Right renal cortex interstitium (tissue), 3 donors: ENCODE results near the gene OLFM1. TPM values are rescaled to one million over a fixed set of nuclear protein-coding genes. Genes with fewer than 3 reads are reported as not detected.

Source experiments
- DNase-seq, 3 donors: peaks; one replicate each; pipeline ENCODE4 v3.0.0-alpha.2; 2013; ENCODE audit warnings: low read depth in 3 of 3, low spot score in 2 of 3
- polyA plus RNA-seq, 3 donors: library from polyadenylated mRNA; unstranded; fragments of 120-200 nt; gene quantifications; one replicate each; pipeline ENCODE4 v1.2.1, GENCODE V29; 2013; ENCODE audit not compliant: insufficient read length in 3 of 3

The OLFM1 gene
- polyA plus RNA-seq, 3 donors: 3.2 to 5.7 (median 3.6) TPM

DNA sequence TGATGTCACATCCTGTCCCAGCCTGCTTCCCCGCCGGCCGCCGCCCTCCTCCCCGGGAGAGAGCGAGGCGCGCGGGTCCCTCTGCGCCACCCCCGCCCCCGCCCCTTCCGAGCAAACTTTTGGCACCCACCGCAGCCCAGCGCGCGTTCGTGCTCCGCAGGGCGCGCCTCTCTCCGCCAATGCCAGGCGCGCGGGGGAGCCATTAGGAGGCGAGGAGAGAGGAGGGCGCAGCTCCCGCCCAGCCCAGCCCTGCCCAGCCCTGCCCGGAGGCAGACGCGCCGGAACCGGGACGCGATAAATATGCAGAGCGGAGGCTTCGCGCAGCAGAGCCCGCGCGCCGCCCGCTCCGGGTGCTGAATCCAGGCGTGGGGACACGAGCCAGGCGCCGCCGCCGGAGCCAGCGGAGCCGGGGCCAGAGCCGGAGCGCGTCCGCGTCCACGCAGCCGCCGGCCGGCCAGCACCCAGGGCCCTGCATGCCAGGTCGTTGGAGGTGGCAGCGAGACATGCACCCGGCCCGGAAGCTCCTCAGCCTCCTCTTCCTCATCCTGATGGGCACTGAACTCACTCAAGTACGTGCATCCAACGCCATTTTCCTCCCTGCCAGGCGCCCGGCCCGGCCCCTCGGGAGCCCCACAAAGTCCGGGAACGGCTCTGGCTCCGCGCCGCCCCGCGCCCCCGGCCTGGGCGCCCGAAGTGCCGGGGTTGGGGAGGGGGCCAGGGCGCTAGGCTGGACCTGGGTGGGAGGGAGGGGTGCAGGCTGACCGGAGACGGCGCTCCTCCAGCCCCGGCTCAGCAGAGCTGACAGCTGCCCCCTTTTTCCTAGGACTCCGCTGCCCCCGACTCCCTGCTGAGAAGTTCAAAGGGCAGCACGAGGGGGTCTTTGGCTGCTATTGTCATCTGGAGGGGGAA is 12.0 kb upstream of the OLFM1 start:
- no peak for DNase-seq

DNA sequence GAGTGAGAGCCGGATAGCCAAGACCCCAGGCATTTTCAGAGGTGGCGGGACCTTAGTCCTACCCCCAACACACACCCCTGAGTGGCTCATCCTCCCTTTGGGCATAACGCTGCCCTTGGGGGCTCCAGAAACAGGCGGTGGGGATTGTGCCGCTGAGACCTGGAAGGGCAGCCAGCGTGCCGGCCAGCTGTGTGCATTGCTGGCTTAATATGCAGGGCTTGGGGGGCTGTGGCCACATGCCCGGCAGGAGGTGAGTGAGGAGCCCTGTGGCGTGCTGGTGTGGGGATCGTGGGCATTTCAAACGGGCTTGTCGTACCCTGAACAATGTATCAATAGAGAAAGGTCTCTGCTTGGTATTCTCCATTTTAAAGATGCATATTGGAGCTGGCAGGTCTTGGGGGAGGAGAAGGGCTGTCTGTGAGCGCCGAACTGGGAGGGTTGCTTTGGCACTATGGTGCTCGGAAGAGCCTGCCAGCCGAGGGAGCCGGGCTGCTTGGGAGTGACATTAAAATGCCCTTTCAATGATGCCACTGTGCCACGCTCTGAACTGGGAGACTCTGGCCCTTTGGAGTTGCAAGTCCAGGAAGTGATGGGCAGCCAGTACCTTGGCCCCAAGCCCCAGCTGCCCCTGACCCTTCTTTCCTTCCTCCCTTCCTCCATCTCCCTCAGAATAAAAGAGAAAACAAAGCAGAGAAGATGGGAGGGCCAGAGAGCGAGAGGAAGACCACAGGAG is 11.2 kb upstream of the OLFM1 start:
- DNase-seq: no peak

DNA sequence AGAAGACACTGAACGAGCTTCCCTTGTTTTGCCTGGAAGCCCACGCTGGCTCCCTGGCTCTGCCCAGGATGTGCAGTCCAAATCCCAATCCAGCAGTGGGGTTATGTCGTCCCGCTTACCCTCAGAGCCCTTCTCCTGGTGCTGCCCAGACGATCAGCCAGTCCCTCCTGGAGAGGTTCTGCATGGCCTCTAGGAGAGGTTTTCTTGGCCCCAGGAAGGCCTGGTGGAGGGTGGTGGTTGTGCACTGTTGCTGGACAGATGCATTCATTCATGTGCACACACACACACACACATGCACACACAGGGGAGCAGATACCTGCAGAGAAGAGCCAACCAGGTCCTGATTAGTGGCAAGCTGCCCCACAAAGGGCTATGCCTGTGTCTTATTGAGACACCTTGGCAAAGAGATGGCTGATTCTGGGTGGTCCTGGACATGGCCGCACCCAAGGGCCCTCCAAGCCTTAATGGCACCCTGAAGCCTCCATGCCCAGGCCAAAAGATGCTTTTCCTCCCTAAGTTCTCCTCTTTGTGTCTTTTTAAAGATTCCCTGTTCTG is 10.5 kb upstream of the OLFM1 start:
- no peak for DNase-seq

DNA sequence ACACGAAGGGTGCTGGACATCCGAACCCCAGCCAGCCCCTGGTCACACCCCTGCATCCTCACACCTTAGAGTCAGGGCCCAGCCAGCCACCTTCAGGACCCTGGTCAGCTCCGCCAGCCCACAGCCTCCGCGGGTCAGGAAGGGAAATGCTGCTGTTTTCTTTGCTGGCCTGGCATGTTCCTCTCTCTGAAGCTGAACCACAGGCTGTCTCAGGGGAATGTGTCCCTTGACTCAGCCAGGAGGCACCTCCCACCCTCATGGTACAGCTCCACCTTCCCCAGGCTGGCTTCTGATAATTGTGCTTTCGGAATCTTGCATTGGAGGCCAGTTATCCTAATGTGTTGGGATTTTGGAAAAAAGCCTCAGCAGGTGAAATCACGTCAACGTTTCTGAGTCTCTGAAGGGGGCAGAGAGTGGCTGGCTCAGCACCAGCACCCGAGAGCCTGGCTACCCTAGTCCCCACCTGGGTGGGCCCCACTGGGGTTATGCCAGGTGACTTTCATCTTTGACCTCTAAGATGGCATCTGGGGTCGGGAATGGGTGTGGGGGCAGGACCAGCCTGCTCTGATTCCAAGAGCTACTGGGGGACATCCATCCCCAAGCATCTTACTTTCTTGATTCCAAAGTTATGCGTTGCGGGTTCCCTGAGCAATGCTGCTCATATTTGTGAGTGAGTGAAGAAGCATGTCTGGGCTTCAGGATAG is 9.8 kb upstream of the OLFM1 start:
- peak in 1 of 3 donors; percentile 55 for DNase-seq

DNA sequence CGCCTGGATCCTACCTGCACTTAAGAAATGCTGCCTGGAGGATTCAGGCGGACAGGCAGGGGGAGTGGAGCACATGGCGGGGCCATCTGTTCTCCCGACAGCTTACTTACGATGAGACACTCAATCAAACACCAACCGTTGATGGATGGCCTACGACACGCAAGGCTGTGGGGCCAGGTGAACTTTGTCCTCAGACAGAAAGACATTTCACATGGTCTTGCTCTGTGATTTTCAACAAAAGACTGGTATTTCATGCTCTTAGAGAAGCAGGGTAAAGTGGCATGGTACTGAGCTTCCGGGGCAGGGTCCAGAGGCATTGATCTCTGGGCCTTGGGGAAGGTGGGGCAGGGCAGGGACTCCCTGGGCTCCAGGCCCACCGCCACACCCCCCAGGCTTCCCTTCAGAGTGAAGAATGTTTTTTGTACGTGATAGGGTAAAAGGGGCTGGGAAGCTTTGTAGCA is 9.1 kb upstream of the OLFM1 start:
- DNase-seq: no peak

DNA sequence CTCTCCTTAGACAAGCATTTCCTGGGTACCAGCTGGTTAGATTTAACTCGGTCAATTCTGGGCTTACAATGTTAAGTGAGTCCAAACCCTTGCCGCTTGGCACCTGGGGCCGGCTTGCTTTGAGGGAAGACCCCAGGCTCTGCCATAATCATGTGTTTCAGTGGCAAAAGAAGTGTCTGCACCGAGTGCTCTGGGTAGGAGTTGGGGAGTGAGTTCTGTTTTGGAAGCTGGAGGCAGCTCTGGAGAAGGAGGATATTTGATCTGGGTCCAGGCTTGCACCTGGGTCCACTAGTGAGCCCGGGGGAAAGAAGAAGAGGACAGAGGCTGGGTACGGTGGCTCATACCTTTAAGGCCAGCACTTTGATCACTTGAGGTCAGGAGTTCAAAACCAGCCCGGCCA is 8.4 kb upstream of the OLFM1 start:
- no peak for DNase-seq

DNA sequence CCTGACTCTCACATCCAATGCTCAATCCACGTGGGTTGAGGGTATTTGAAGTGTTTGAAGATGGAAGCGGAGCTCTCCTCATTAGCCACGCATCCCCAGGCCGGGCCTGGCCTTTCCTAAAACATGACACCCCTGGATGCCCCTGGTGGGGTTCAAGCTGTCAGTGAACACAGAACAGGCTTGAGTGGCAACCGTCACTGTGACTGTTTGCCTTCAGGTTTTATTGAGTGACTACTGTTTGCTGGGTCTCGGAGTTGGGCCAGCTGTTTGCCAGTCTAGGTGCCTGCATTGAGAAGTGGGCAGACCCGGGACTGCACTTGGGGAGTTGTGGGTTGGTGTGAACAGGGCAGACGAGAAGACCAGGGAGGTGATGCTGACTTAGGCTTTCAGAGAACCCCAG is 7.8 kb upstream of the OLFM1 start:
- DNase-seq: no peak

DNA sequence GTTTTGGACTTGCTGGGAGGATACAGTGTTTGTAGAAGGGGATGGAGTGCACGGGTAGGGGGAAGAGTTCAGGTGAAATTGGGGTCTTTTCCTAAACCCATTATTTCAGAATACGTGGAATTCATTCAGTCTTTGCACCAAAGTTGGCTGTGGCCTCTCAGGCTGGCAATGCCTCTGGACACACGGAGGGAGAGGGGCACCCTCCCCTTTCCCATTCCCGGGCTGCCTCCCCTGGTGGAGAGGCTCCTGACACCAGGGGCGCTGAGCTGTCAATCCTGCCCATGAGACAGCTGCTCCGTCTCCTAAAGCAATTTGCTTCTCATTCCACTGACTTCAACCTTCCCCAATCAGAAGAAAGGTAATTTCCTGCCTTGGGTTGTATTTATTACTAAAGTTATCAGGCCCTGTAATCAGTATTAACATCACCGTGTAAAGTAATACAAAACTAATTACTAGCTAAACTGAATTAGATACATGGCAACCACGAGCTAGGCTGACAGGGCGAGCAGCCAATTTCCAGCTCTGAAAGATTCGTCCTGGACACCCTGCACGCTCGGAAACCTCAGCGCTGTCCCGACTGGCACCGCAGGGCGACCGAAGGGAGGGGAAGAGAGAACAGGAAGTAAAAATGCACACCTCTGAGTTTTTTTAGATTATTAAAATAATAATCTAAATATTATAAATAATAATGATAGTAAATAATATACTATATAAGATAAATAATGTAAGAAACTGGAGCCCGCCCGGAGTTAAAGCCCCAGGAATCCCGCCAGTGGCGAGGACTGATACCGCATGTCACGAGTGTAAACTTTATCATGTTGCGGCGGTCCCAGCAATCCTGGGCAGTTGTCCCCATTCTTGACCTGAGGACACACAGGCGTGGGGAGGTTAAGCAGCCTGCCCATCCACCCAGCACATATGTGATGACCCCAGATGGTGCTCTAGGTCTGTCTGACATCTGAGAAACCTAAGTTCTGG is 6.9 kb upstream of the OLFM1 start:
- no peak for DNase-seq

DNA sequence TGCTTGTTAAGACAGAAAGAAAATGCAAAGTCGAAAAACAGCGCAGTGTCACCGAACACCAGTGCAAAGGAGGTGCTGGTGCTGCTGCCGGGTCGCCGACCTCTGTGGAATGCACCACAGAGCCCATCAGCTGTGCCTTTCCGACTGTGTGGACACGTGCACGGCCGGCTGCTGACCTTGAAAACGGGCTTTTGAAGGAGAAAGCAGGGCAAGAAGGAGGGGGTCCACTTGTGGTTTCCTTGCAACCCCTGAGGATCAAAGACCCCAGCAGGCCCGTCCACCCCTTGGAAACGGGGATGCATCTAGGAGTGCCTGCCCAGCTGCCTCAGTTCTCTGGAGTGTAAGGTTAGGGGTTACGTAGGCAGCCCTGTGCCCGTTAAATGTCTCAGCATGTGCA is 6.2 kb upstream of the OLFM1 start:
- DNase-seq: no peak

DNA sequence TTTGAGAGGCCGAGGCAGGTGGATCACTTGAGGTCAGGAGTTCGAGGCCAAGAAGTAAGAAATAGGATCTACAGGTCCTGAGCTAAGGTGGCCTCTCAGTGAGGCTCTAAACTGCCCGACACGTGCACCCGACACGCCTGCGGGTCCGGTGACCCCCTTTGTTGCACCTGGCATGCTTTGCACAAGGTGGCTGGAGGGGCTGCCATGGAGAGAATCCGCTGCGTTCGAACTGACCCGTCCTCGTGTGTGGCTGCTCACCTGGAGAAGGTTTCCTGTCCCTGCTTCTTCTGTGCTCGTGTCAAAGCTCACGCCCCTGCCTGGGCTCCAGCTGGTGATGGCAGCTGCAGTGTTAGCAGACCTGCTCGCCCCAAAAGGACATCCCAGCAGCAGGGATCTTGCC is 5.7 kb upstream of the OLFM1 start:
- DNase-seq: no peak

DNA sequence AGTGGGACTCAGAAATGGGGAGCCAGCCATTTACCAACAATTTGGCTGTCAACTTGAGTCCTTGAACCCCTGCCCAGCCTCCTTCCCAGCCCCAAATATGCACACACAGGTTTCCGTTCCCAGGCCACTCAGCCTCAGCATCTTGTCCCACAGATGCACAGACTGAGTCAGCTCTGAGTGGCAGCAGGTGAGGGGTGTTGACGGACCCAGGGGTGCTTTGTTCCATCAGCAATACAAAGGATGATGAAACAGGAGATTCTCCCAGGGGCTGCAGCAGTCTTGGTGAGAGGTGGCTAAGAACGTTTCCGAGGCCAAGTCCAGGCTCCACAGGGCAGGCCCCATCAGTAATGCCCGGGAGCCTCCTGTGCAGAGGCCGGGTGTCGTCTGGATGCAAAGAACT is 4.9 kb upstream of the OLFM1 start:
- DNase-seq: no peak

DNA sequence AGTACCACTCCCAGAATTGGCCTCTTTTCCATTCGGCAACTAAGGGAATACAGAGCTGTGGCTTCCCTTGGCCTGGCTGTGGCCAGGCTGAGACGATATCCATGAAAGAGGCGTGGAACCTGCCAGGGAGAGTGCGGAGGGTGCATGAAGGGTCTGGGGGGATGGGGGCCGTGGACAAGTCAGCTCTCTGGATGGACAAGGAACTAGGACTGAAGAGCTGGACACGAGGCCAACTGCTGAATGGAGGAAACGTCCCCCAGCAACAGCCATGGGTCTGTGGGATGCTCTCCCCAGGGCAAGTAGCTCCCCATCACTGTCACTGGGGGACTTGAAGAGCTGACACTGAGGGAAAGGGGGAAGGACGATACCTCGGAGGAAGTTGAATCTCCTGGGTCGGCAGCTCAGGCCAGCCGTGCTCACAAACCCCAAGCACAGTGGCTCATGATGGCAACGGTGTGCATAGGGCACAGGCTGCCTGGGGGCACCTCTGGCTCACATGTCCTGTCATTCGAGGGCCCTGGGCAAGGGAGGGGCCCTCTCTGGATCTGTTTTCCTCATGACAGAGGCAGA is 4.1 kb upstream of the OLFM1 start:
- no peak for DNase-seq

DNA sequence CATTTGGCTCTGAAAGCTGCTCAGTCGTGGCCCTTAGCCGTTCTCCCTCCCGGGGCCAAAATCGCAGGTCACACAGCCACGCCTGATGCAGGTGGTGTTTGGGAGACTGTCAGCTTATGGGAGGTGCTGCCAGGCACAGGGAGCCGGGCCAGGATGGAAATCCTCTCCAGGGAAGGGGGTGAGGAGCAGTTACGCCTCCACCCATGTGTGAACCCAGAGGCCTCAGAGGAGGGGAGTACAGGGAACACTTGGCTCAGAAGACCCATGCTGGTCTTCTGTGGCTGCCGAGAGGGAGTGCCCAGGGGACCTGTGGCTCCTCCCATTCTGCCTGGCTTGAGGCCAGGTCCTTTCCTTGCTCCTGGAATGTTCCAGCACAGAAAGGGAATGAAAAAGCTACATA is 3.6 kb upstream of the OLFM1 start:
- DNase-seq: no peak

DNA sequence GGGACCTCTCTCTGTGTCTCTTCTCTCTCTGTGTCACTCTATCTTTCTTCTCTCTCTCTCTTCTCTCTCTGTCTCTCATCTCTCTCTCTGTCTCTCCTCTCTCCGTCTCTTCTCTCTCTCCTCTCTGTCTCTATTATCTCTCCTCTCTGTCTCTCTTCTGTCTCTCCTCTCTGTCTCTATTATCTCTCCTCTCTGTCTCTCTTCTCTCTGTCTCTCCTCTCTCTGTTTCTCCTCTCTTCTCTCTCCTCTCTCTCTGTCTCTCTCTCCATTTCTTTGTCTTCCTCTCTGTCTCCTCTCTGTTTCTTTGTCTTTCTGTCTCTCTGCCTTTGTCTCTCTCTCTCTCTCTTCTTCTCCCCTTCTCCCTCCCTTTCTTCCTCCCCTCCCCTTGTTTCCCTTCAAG is 3.2 kb upstream of the OLFM1 start:
- no peak for DNase-seq

DNA sequence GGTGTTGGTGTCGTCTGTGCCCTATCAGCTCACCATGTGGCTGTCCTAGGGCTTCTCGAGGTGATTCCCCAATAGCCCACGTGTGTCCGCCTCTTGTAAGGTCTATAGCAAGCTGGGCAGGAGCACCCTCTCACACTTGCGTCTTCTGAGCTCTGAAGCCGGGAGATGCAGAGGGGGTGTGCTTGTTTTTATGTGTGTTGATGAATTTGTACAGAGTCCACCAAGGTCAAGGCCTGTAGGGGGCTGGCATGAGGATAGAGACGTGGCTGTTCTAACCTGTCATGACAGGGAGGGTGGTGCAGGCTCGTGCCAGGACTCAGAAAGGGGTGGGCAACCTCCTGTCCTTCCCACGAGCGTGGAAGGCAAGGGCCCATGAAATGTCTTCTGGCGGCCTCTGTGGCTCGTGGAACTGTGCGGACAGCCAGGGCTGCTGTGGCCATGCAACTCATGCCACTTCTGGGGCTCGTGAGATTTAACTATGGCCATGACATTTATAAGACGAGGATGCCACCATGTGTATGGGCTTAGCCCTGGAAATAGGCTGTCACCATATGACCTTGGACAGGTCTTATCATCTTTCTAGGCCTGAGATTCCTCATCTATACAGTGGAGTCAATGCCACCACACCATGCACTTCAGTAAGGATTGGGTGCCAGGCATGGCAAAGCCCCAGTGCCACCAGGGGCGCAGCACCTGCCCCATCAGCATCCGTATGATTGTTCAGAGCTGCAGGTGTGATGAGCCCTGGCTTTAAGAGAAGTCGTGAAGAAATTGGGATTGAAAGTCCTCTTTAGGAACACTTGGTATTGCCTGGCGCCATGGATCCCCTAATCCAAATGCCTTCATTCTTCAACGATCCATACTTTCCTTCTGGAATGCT is 2.3 kb upstream of the OLFM1 start:
- no peak for DNase-seq

DNA sequence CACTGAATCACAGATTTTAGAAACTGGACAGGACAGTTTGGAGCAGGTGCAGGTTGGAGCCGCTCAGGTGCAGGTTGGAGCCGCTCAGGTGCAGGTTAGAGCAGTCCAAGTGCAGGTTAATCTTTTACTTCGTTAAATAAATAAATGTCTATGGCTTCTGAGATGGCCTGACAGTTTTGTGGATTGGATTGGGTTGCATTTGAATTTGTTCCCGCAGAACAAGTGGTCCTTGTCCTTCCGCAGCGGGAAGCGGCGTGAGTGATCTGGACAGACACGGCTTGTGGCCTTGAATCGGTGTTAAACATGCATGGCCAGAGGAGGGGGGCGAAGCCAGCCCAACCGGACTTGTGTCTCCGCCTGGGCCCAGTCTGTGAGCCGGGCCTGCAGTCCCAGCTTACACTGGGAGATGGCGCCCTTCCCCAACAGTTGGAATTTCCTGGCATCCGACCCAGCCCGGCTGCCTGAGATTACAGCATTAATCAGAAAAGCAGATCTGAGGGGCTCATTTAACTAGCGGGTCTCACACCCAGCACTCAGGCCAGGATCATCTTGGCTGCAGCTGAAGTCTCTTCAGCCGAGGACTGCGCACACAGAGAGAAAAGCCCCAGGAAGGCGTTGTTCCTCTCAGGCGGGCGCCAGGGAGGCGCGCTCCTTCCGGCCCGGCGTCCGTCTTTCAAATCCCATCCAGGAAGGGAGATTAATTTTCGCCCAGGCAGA is 1.5 kb upstream of the OLFM1 start:
- DNase-seq: peak; percentile 62 to 68 (median 65)

DNA sequence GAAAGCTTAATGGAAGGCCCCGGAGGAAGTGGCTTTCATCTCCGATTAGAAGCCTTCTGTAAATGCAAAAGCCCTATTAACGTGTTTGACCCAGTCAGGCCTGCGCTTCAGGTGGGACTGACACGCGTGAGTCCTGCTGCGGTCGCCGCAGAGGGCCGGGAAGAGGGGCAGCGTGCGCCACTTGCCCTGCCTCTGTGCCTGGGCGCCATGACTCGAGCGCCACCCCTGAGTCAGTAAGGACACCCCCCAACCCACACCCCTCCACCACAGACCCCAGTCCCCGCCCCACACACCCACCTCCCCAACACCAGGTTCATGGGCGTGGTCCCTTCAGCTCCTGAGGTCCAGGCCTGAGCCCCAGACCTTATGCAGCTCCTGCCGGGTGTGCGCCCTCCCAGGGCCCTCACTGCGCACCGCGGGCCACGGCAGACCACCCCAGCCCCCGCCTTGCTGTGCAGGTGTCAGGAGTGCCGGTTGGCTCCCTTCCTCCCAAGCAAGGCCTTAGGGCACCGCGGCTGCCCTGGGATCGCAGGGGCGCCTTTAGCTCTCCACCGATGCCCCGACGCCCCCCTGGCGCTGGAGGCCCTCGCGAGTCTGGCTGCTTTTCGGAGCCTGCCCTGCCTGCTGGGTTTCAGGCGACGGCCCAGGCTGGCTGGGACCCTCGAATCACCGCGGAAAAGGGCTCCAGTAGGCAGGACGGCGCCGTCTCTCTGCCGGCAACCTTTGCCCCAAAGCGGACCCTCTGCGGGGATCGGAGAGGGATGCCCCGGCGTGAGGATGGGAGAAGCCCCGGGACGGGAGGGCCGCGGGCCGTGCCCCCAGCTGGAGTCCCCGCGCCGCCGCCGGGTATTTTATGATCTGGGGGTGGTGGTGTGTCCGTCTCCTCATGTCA is 625 bp upstream of the OLFM1 start:
- no peak for DNase-seq
